ENCODE data around the gene ST6GALNAC6. TPM values are rescaled to one million over a fixed set of nuclear protein-coding genes. Genes with fewer than 3 reads are reported as not detected.

ST6GALNAC6 gene
- polyA plus RNA-seq, 1 donor from 2014 or later: 44.2 TPM

- no peaks in the 10 kb centered on the region for H3K9me2 ChIP-seq (ENCODE audit: insufficient read depth, low read length)
- H3K4me3 ChIP-seq (ENCODE audit: low read length): no peak overlapping the region
- no peaks in the 10 kb centered on the region for H3F3A ChIP-seq (ENCODE audit: insufficient read depth, low read length, poor library complexity, severe bottlenecking)
- no peaks in the 10 kb centered on the region for H3K27me3 ChIP-seq (ENCODE audit: insufficient read depth, low read depth, low read length)
- TF ChIP-seq TAF1 (IDR thresholded peaks at IDR 0.05; ENCODE audit: low read depth): no peak
- TF ChIP-seq CTCF (IDR thresholded peaks at IDR 0.05; ENCODE audit: poor library complexity, severe bottlenecking): no peak
- TF ChIP-seq MXI1 (conservative IDR thresholded peaks at IDR 0.05; ENCODE audit: poor library complexity, severe bottlenecking): no peak
- TF ChIP-seq, protein P1, sequence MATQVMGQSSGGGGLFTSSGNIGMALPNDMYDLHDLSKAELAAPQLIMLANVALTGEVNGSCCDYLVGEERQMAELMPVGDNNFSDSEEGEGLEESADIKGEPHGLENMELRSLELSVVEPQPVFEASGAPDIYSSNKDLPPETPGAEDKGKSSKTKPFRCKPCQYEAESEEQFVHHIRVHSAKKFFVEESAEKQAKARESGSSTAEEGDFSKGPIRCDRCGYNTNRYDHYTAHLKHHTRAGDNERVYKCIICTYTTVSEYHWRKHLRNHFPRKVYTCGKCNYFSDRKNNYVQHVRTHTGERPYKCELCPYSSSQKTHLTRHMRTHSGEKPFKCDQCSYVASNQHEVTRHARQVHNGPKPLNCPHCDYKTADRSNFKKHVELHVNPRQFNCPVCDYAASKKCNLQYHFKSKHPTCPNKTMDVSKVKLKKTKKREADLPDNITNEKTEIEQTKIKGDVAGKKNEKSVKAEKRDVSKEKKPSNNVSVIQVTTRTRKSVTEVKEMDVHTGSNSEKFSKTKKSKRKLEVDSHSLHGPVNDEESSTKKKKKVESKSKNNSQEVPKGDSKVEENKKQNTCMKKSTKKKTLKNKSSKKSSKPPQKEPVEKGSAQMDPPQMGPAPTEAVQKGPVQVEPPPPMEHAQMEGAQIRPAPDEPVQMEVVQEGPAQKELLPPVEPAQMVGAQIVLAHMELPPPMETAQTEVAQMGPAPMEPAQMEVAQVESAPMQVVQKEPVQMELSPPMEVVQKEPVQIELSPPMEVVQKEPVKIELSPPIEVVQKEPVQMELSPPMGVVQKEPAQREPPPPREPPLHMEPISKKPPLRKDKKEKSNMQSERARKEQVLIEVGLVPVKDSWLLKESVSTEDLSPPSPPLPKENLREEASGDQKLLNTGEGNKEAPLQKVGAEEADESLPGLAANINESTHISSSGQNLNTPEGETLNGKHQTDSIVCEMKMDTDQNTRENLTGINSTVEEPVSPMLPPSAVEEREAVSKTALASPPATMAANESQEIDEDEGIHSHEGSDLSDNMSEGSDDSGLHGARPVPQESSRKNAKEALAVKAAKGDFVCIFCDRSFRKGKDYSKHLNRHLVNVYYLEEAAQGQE (IDR thresholded peaks at IDR 0.05; ENCODE audit: borderline replicate concordance): no peak
- no peak for TF ChIP-seq EZH2 (IDR thresholded peaks at IDR 0.05; ENCODE audit: borderline replicate concordance, insufficient read depth, low read length, poor library complexity, severe bottlenecking)
- TF ChIP-seq EP300 (conservative IDR thresholded peaks at IDR 0.05; ENCODE audit: poor library complexity, severe bottlenecking): no peak
- H2AFZ ChIP-seq (ENCODE audit: low read depth, low read length): no peak overlapping the region
- no peaks in the 10 kb centered on the region for H3K9me3 ChIP-seq (ENCODE audit: low read length)
- no peak overlapping the region for H3K4me2 ChIP-seq (ENCODE audit: low read length)
- H3K27ac ChIP-seq (ENCODE audit: low read length): no peak overlapping the region
- H4K20me1 ChIP-seq (ENCODE audit: insufficient read depth): no peaks in the 10 kb centered on the region
- H3K36me3 ChIP-seq (ENCODE audit: insufficient read depth, low read length): no peaks in the 10 kb centered on the region
- no peak overlapping the region for H3K9ac ChIP-seq (ENCODE audit: low read length)
- H3K79me2 ChIP-seq (replicated peaks; ENCODE audit: insufficient read depth, low read length): no peaks in the 10 kb centered on the region
Observed at GRCh38 chr9:127860779-127861178, 38.6 kb downstream of the ST6GALNAC6 start.

DNA sequence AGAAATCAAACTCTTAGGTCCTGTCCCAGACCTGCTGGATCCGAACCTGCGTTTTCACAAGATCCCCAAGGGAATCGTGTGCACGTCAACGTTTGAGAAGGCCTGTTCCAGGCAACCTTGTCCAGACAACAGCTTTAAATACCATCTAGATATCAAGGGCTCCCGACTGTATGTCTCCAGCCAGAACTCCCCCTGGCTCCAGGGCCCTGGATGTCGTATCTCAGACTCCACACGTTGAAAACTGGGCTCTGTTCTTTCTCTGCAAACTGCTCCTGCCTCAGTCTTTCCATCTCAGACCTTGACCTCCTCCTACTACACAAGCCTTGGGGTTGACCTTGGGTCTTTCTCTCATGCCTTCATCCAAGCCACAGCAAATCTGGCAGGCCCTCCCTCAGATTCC, 39.1 kb downstream of the ST6GALNAC6 start:
- Histone ChIP-seq H4K20me1 (ENCODE audit: insufficient read depth) (no peaks in the 10 kb centered on the region), H3K79me2 (replicated peaks; ENCODE audit: insufficient read depth, low read length) (no peaks in the 10 kb centered on the region), H3K36me3 (ENCODE audit: insufficient read depth, low read length) (no peaks in the 10 kb centered on the region), H3K27ac (ENCODE audit: low read length) (no peak overlapping the region), H3K27me3 (ENCODE audit: insufficient read depth, low read depth, low read length) (no peaks in the 10 kb centered on the region), H3K4me2 (ENCODE audit: low read length) (no peak overlapping the region), H3K9ac (ENCODE audit: low read length) (no peak overlapping the region), H3K4me3 (ENCODE audit: low read length) (no peak overlapping the region), H3F3A (ENCODE audit: insufficient read depth, low read length, poor library complexity, severe bottlenecking) (no peaks in the 10 kb centered on the region), H2AFZ (ENCODE audit: low read depth, low read length) (no peak overlapping the region), H3K9me2 (ENCODE audit: insufficient read depth, low read length) (no peaks in the 10 kb centered on the region), H3K9me3 (ENCODE audit: low read length) (no peaks in the 10 kb centered on the region)
- TF ChIP-seq EP300 (conservative IDR thresholded peaks at IDR 0.05; ENCODE audit: poor library complexity, severe bottlenecking): no peak
- no peak for TF ChIP-seq CTCF (IDR thresholded peaks at IDR 0.05; ENCODE audit: poor library complexity, severe bottlenecking)
- TF ChIP-seq SMC3 (conservative IDR thresholded peaks at IDR 0.05; ENCODE audit: poor library complexity): no peak
- no peak for TF ChIP-seq POLR2AphosphoS5 (IDR thresholded peaks at IDR 0.05)
- no peak for TF ChIP-seq MXI1 (conservative IDR thresholded peaks at IDR 0.05; ENCODE audit: poor library complexity, severe bottlenecking)
- TF ChIP-seq EZH2 (IDR thresholded peaks at IDR 0.05; ENCODE audit: borderline replicate concordance, insufficient read depth, low read length, poor library complexity, severe bottlenecking): no peak
- TF ChIP-seq, protein P1 (IDR thresholded peaks at IDR 0.05; ENCODE audit: borderline replicate concordance): no peak
- TF ChIP-seq TAF1 (IDR thresholded peaks at IDR 0.05; ENCODE audit: low read depth): no peak
- TF ChIP-seq RAD21 (conservative IDR thresholded peaks at IDR 0.05): no peak

Data from neural cell (in vitro differentiated cells).